Tibial nerve (tissue), 4 donors: ENCODE results near the gene PPIP5K2. TPM values are rescaled to one million over a fixed set of nuclear protein-coding genes. Genes with fewer than 3 reads are reported as not detected.

Experiments used
- DNase-seq, 2 donors: peaks; one replicate each; pipeline ENCODE4 v3.0.0-alpha.2; 2019; ENCODE audit warnings: low spot score in 2 of 2
- H3K27ac ChIP-seq, 4 donors: fragments of 200-600 bp; sonication (generic) in 3 of 4; one replicate each; pipeline ENCODE4 v1.5.1; 2017 to 2019; ENCODE audit warnings: mild to moderate bottlenecking in 1 of 4
- H3K27me3 ChIP-seq, 2 donors: fragments of 200-600 bp; sonication (generic) in 1 of 2; one replicate each; pipeline versions ENCODE4 v1.5.1 to v1.6.0; 2017 to 2019
- H3K36me3 ChIP-seq, 3 donors: fragments of 200-600 bp; sonication (generic); one replicate each; pipeline ENCODE4 v1.5.1; 2018 to 2019
- H3K4me1 ChIP-seq, 4 donors: fragments of 200-600 bp; sonication (generic) in 3 of 4; one replicate each; pipeline ENCODE4 v1.5.1; 2017 to 2019
- H3K4me3 ChIP-seq, 4 donors: fragments of 200-600 bp; sonication (generic) in 3 of 4; one replicate each; pipeline ENCODE4 v1.5.1; 2017 to 2019; ENCODE audit warnings: mild to moderate bottlenecking in 1 of 4, moderate library complexity in 1 of 4
- H3K9me3 ChIP-seq, 4 donors: fragments of 200-600 bp; sonication (generic) in 3 of 4; one replicate each; pipeline ENCODE4 v1.5.1; 2017 to 2019
- CTCF ChIP-seq, 5 experiments: fragments of 200-600 bp in 3 of 5; fragments of 450-650 bp in 2 of 5; sonication (generic) in 3 of 5; IDR thresholded peaks; one replicate each; pipeline ENCODE4 v1.5.1; 2016 to 2019; ENCODE audit warnings: antibody characterized with exemption in 5 of 5, mild to moderate bottlenecking in 3 of 5, moderate library complexity in 2 of 5
- EP300 ChIP-seq, 2 donors: sonication (generic); formaldehyde crosslinking; IDR thresholded peaks; one replicate each; pipeline ENCODE4 v1.6.1; 2017; ENCODE audit warnings: antibody characterized with exemption in 2 of 2, mild to moderate bottlenecking in 1 of 2
- POLR2A ChIP-seq, 2 donors: fragments of 450-650 bp; IDR thresholded peaks; one replicate each; pipeline ENCODE4 v1.6.1; 2017; ENCODE audit warnings: antibody characterized with exemption in 2 of 2, mild to moderate bottlenecking in 2 of 2, moderate library complexity in 2 of 2
- WGBS, 2 donors: methylation state at CpG; one replicate each; pipeline ENCODE4 v1.1.5; 2018; 5-methylcytosine and 5-hydroxymethylcytosine counted together
- total RNA-seq, 4 donors: library from RNA; depleted of rRNA; stranded (reverse); fragments of >200 nt; gene quantifications; one replicate each; pipeline ENCODE4 v1.1.0, GENCODE V29; 2016

Gene PPIP5K2
- total RNA-seq, 4 donors from 2014 or later = 36.6 to 62.1 (median 44.7) TPM

- WGBS, 2 donors = 87 to 88% methylated on average over 6 of the region's 6 CpGs
- H3K36me3 ChIP-seq = peaks cover 0 to 40% (median 0%) of the 10 kb centered on the region in 3 donors
- no peak overlapping the region for H3K4me3 ChIP-seq
- H3K4me1 ChIP-seq = no peaks in the 10 kb centered on the region
- TF ChIP-seq CTCF (IDR thresholded peaks at IDR 0.05) (no peak), EP300 (IDR thresholded peaks at IDR 0.05) (no peak), POLR2A (IDR thresholded peaks at IDR 0.05) (no peak)
- no peaks in the 10 kb centered on the region for H3K27me3 ChIP-seq
- no peak overlapping the region for H3K27ac ChIP-seq
- no peak for DNase-seq
- H3K9me3 ChIP-seq = no peaks in the 10 kb centered on the region
Measured at GRCh38 chr5:103101079-103101750, 18.9 kb upstream of the PPIP5K2 start.

GRCh38 chr5:103102234-103102633 lies 17.9 kb upstream of the PPIP5K2 start:
- H3K36me3 ChIP-seq = peaks cover 0 to 32% (median 0%) of the 10 kb centered on the region in 3 donors
- no peak for DNase-seq
- WGBS, 2 donors = 94 to 98% methylated on average over 1 of the region's 1 CpG
- TF ChIP-seq EP300 (IDR thresholded peaks at IDR 0.05) (no peak), POLR2A (IDR thresholded peaks at IDR 0.05) (no peak)
- no peak overlapping the region for H3K4me3 ChIP-seq
- H3K9me3 ChIP-seq = no peaks in the 10 kb centered on the region
- no peaks in the 10 kb centered on the region for H3K4me1 ChIP-seq
- H3K27ac ChIP-seq = no peak overlapping the region
- H3K27me3 ChIP-seq = no peaks in the 10 kb centered on the region

GRCh38 chr5:103108086-103108485 lies 12.0 kb upstream of the PPIP5K2 start:
- WGBS, 2 donors = 64 to 86% methylated on average over 2 of the region's 2 CpGs
- H3K4me1 ChIP-seq = no peaks in the 10 kb centered on the region
- no peak for TF ChIP-seq EP300 (IDR thresholded peaks at IDR 0.05)
- TF ChIP-seq CTCF (IDR thresholded peaks at IDR 0.05) = no peak
- no peak for TF ChIP-seq POLR2A (IDR thresholded peaks at IDR 0.05)
- no peak for DNase-seq
- H3K27ac ChIP-seq = no peak overlapping the region
- H3K4me3 ChIP-seq = no peak overlapping the region
- no peaks in the 10 kb centered on the region for H3K9me3 ChIP-seq
- H3K27me3 ChIP-seq = no peaks in the 10 kb centered on the region
- peaks cover 0 to 15% (median 0%) of the 10 kb centered on the region in 3 donors for H3K36me3 ChIP-seq

GRCh38 chr5:103109277-103109676 lies 10.8 kb upstream of the PPIP5K2 start:
- H3K36me3 ChIP-seq = peaks cover 0 to 5% (median 0%) of the 10 kb centered on the region in 3 donors
- DNase-seq = no peak
- 59 to 75% methylated on average over 1 of the region's 1 CpG for WGBS, 2 donors
- H3K27me3 ChIP-seq = no peaks in the 10 kb centered on the region
- H3K9me3 ChIP-seq = no peaks in the 10 kb centered on the region
- H3K27ac ChIP-seq = no peak overlapping the region
- H3K4me3 ChIP-seq = no peak overlapping the region
- TF ChIP-seq POLR2A (IDR thresholded peaks at IDR 0.05) (no peak), CTCF (IDR thresholded peaks at IDR 0.05) (no peak), EP300 (IDR thresholded peaks at IDR 0.05) (no peak)
- no peaks in the 10 kb centered on the region for H3K4me1 ChIP-seq

GRCh38 chr5:103110403-103110802 lies 9.7 kb upstream of the PPIP5K2 start:
- H3K4me3 ChIP-seq = no peak overlapping the region

More at GRCh38 chr5:103110403-103110802, 9.7 kb upstream of the PPIP5K2 start:
- H3K4me1 ChIP-seq = no peaks in the 10 kb centered on the region
- H3K27ac ChIP-seq = no peak overlapping the region
- no peaks in the 10 kb centered on the region for H3K9me3 ChIP-seq
- TF ChIP-seq POLR2A (IDR thresholded peaks at IDR 0.05) (no peak), EP300 (IDR thresholded peaks at IDR 0.05) (no peak), CTCF (IDR thresholded peaks at IDR 0.05) (no peak)
- no peak for DNase-seq
- peaks cover 0 to 5% (median 0%) of the 10 kb centered on the region in 3 donors for H3K36me3 ChIP-seq
- 91 to 92% methylated on average over 2 of the region's 2 CpGs for WGBS, 2 donors
- H3K27me3 ChIP-seq = no peaks in the 10 kb centered on the region
